HEK293 (cell line): ENCODE data around the gene FANK1.

Experiments used
- CTCF ChIA-PET: fragments of 350-600 bp; formaldehyde crosslinking; extraction: SDS; loops from one replicate; lab custom pipeline; 2021; ENCODE audit warnings: antibody characterized with exemption; lab: Yijun Ruan, JAX
- POLR2A ChIA-PET: fragments of 300-600 bp; formaldehyde crosslinking; extraction: SDS; loops from one replicate; lab custom pipeline; 2020; ENCODE audit warnings: antibody characterized with exemption, inconsistent platforms; lab: Yijun Ruan, JAX
- H3K27ac ChIP-seq: fragments of 200-500 bp; sonication (Bioruptor generic); 2 replicates; pipeline ENCODE4 v1.5.1; 2014; ENCODE audit warnings: low read depth, low read length, control low read depth, inconsistent platforms; ENCODE audit errors: extremely low read depth
- H3K36me3 ChIP-seq, 2 experiments: fragments of 200-500 bp in 1 of 2; sonication (Bioruptor generic) in 1 of 2; 1 replicate in 1 of 2; 2 replicates in 1 of 2; pipeline ENCODE4 v1.5.1; 2014 to 2017; ENCODE audit warnings: inconsistent platforms in 2 of 2, low read length in 2 of 2; ENCODE audit not compliant: control insufficient read depth in 2 of 2, insufficient read depth in 1 of 2
- H3K4me1 ChIP-seq: fragments of 200-500 bp; sonication (Bioruptor generic); 2 replicates; pipeline ENCODE4 v1.5.1; 2014; ENCODE audit warnings: mild to moderate bottlenecking, low read length, inconsistent platforms; ENCODE audit not compliant: control insufficient read depth, insufficient read depth
- H3K4me3 ChIP-seq: 2 replicates; pipeline ENCODE4 v1.5.1; 2011; ENCODE audit warnings: low read depth, mild to moderate bottlenecking, control low read depth, low read length, moderate library complexity
- H3K9me3 ChIP-seq: fragments of 200-500 bp; sonication (Bioruptor generic); 2 replicates; pipeline ENCODE4 v1.5.1; 2014; ENCODE audit warnings: low read depth, low read length, inconsistent platforms; ENCODE audit not compliant: control insufficient read depth, insufficient read depth
- BCL11B ChIP-seq: fragments of 450-650 bp; formaldehyde crosslinking; IDR thresholded peaks from 2 replicates; pipeline ENCODE4 v1.5.1; 2016; ENCODE audit warnings: low read depth, missing biosample characterization, missing genetic modification characterization
- EGR2 ChIP-seq: fragments of 450-650 bp; formaldehyde crosslinking; IDR thresholded peaks from 2 replicates; pipeline ENCODE4 v1.5.1; 2016; ENCODE audit warnings: low read depth, missing biosample characterization, missing genetic modification characterization
- MYNN ChIP-seq: fragments of 450-650 bp; formaldehyde crosslinking; IDR thresholded peaks from 2 replicates; pipeline ENCODE4 v1.5.1; 2016; ENCODE audit warnings: missing biosample characterization, missing genetic modification characterization, borderline replicate concordance
- PBX3 ChIP-seq: sonication (generic); formaldehyde crosslinking; IDR thresholded peaks from 2 replicates; pipeline ENCODE4 v1.8.1; 2022; ENCODE audit warnings: mild to moderate bottlenecking, moderate library complexity, missing genetic modification reagents
- PRDM2 ChIP-seq: fragments of 450-650 bp; formaldehyde crosslinking; IDR thresholded peaks from 2 replicates; pipeline ENCODE4 v1.5.1; 2016; ENCODE audit warnings: missing biosample characterization, missing genetic modification characterization, borderline replicate concordance
- SCRT1 ChIP-seq: fragments of 450-650 bp; formaldehyde crosslinking; IDR thresholded peaks from 2 replicates; pipeline ENCODE4 v1.5.1; 2016; ENCODE audit warnings: missing biosample characterization, missing genetic modification characterization, borderline replicate concordance
- ZNF112 ChIP-seq: fragments of 450-650 bp; formaldehyde crosslinking; IDR thresholded peaks from 2 replicates; pipeline ENCODE4 v1.5.0; 2017; ENCODE audit warnings: missing biosample characterization, missing genetic modification characterization
- ZNF133 ChIP-seq: fragments of 450-650 bp; formaldehyde crosslinking; IDR thresholded peaks from 2 replicates; pipeline ENCODE4 v1.5.1; 2016; ENCODE audit warnings: missing biosample characterization, missing genetic modification characterization
- ZNF140 ChIP-seq: fragments of 450-650 bp; formaldehyde crosslinking; IDR thresholded peaks from 2 replicates; pipeline ENCODE4 v1.5.1; 2016; ENCODE audit warnings: missing biosample characterization, missing genetic modification characterization
- ZNF350 ChIP-seq: fragments of 450-650 bp; formaldehyde crosslinking; IDR thresholded peaks from 2 replicates; pipeline ENCODE4 v1.5.0; 2017; ENCODE audit warnings: missing biosample characterization, mild to moderate bottlenecking, missing genetic modification characterization
- ZNF48 ChIP-seq: fragments of 450-650 bp; formaldehyde crosslinking; IDR thresholded peaks from 2 replicates; pipeline ENCODE4 v1.5.1; 2016; ENCODE audit warnings: missing biosample characterization, missing genetic modification characterization
- ZNF529 ChIP-seq: fragments of 450-650 bp; formaldehyde crosslinking; IDR thresholded peaks from 2 replicates; pipeline ENCODE4 v1.5.1; 2017; ENCODE audit warnings: missing genetic modification characterization, missing biosample characterization; ENCODE audit not compliant: insufficient replicate concordance
- ZNF558 ChIP-seq: fragments of 450-650 bp; formaldehyde crosslinking; IDR thresholded peaks from 2 replicates; pipeline ENCODE4 v1.5.1; 2016; ENCODE audit warnings: missing biosample characterization, missing genetic modification characterization
- ZNF561 ChIP-seq: fragments of 450-650 bp; IDR thresholded peaks from 2 replicates; pipeline ENCODE4 v1.5.1; 2018; ENCODE audit warnings: missing biosample characterization, missing genetic modification characterization, borderline replicate concordance
- ZNF623 ChIP-seq: fragments of 450-650 bp; formaldehyde crosslinking; IDR thresholded peaks from 2 replicates; pipeline ENCODE4 v1.5.1; 2016; ENCODE audit warnings: missing biosample characterization, missing genetic modification characterization
- ZNF670 ChIP-seq: fragments of 450-650 bp; formaldehyde crosslinking; IDR thresholded peaks from 2 replicates; pipeline ENCODE4 v1.5.1; 2016; ENCODE audit warnings: missing biosample characterization, missing genetic modification characterization, low read depth
- ZNF76 ChIP-seq: fragments of 450-650 bp; formaldehyde crosslinking; IDR thresholded peaks from 2 replicates; pipeline ENCODE4; 2016; ENCODE audit warnings: low read depth, missing biosample characterization, missing genetic modification characterization, borderline replicate concordance
- ZNF785 ChIP-seq: fragments of 450-650 bp; formaldehyde crosslinking; IDR thresholded peaks from 2 replicates; pipeline ENCODE4 v1.5.1; 2016; ENCODE audit warnings: missing biosample characterization, missing genetic modification characterization

FANK1 gene

GRCh38 chr10:125961743-125962142 is 65.4 kb downstream of the FANK1 start (continued):
- TF ChIP-seq PRDM2 (tag by site-specific recombination) (no peak), EGR2 (tag by site-specific recombination) (no peak), ZNF112 (tag by site-specific recombination) (no peak), ZNF48 (tag by site-specific recombination) (no peak)
- TF ChIP-seq, all 188 proteins: peak for 0

- H3K36me3 ChIP-seq: no peaks in the 10 kb centered on the region
- no peaks in the 10 kb centered on the region for H3K4me1 ChIP-seq
- no peak overlapping the region for H3K27ac ChIP-seq
- no peak overlapping the region for H3K4me3 ChIP-seq
- TF ChIP-seq ZNF558 (peak; percentile 94), MYNN (tag by site-specific recombination) (no peak), ZNF133 (tag by site-specific recombination) (peak; percentile 76; the same call in 1 of the 2 replicates), ZNF670 (tag by site-specific recombination) (no peak), BCL11B (no peak), ZNF112 (tag by site-specific recombination) (no peak), ZNF529 (tag by site-specific recombination) (no peak), PBX3 (CRISPR knock-in tag) (no peak), ZNF785 (tag by site-specific recombination) (no peak), ZNF623 (tag by site-specific recombination) (no peak), ZNF350 (tag by site-specific recombination) (no peak), ZNF76 (tag by site-specific recombination) (no peak), SCRT1 (no peak)
- POLR2A ChIA-PET: no interaction called here
- H3K9me3 ChIP-seq: no peaks in the 10 kb centered on the region
- CTCF ChIA-PET: interaction anchor here (0.5 to 0.7 kb wide), 2 partner anchors 13 to 28 kb away, joined by 3 read pairs; no protein-coding TSS in a partner anchor
Observed at GRCh38 chr10:125962200-125962599, 65.8 kb downstream of the FANK1 start.

GRCh38 chr10:125964558-125964957 is 68.2 kb downstream of the FANK1 start:
- H3K4me3 ChIP-seq: no peak overlapping the region
- H3K4me1 ChIP-seq: no peaks in the 10 kb centered on the region
- no peaks in the 10 kb centered on the region for H3K9me3 ChIP-seq
- peak; percentile 92; the same call in 1 of the 2 replicates for TF ChIP-seq ZNF140
- TF ChIP-seq ZNF561 (tag by site-specific recombination): no peak
- CTCF ChIA-PET: no interaction called here
- POLR2A ChIA-PET: no interaction called here
- no peak overlapping the region for H3K27ac ChIP-seq
- H3K36me3 ChIP-seq: no peaks in the 10 kb centered on the region
